Activated T-cell treated with anti-CD3 and anti-CD28 coated beads, Interleukin-2, amount 50 U/mL, for 1 hour (primary cell): ENCODE data around the gene ZBTB20.

Experiments used
- DNase-seq: peaks from one replicate; pipeline ENCODE4 v3.0.0-alpha.2; 2020

The ZBTB20 gene

DNA sequence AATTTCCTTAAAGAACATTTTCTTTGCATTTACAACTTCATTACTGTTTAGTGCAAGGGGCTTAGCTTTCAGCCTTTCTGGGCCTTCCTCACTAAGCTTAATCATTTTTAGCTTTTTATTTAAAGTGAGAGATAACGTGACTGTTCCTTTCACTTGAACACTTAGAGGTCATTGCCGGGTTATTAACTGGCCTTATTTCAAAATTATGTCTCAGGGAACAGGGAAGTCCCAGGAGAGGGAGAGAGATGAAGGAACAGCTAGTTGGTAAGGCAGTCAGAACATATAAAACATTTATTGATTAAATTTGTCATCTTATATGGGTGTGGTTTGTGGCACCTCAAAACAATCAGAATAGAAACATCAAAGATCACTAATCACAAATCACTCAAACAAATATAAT lies 584.5 kb downstream of the ZBTB20 start:
- no peak for DNase-seq

DNA sequence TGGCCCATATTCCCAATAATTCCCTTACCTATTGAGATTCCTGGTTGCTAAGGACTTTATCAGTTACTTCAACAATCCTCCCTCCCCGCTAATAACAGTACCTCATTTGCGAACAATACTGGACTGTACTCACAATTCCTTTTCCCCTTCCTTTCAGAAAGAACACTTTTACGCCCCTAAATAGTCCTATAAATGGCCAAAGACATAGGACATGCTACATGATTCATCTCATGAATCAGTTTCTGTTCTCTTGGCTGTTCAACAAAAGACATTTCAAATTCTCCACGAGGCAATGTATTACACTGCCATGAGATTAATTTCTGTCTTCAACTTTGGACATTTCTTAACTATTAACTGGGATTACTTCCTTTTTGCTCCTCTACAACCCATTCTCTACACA lies 588.8 kb downstream of the ZBTB20 start:
- DNase-seq = no peak

DNA sequence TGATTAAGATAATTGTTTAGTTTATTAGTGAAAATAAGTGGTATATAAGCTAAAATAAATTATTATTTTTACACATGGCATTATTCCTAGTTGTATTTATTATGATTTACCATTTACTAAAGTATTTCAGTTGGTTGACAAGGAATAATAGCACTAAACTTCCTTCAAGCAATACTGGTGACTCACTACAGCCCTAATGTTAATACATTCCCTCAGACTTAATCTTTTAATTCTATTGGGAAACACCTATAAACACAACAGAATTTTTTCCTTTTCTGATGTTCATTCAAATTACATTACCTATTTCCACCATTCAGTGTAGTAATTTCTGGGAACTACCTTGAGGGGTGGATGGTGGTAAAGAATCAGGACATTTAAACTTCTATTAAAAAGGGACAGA lies 589.3 kb downstream of the ZBTB20 start:
- no peak for DNase-seq

DNA sequence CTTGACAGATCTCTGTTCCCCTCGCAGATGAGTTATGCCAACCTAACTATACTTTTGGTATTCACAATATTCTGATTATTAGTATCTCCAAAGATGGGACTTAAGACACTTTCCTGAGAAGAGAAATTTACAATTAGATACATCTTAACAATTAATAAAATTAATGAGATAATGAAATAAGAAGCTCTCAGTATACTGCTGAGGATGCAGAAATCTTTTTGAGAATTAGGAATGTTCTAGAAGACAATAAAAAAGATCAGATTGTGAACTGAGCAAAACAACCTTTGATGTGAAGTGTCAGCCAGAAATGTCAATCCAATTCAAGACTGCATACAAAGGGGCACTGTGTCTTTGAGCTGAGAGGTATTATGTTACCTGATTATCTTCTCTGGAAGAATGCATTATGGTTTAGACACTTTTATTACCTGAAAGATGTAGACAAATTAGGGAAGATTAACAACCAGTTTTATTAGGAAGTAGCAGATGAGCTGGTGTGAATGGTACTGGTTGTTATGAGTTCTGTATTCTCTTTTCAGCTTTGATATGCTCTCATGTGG lies 590.4 kb downstream of the ZBTB20 start:
- DNase-seq = no peak

DNA sequence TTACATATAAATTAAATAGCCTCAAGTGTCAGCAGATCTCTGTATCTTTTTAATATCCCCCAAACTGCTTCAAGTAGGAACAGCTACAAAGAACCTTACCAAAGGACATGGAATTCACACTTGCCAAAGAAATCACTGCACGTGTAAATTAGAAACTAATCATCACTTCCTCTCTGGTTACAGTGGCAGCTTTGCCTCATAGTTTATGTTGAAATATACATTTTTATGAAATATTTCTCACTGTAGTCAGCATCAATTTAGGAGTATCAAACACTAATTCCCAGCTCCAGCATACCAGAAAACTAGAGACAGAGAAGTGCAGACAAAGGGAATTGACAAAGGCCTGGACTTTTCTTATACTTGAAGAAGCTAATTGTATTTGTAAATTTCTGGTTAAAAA lies 592.4 kb downstream of the ZBTB20 start:
- no peak for DNase-seq

DNA sequence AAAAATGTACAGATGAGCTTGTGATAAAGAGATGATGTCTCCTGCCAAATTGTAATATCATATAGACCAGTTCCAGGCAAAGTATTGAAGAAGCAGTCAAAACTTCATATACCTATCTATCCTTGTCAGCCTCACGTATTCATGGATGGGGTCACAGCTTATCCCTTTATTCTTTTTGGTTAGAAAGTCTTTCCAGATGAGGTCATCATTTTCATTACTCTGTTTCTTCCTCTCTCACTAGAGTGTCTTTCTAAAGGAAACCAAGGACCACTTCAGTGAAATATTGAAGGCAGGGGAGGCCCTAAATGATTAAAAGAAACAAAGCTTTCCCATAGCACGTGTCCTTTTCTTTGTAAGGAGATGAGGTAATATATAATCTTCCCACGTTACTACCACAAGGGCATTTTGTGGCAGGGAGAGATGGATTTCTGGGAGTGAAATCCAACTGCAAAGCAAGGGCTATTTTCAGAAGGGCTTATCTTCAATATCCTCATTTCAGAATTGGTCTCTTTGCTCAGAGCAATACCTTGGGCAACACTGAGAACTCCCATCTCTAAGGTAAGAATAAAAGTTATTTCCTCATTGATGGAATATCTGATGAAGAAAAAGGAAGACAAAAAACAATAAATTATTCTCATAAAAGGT lies 593.0 kb downstream of the ZBTB20 start:
- no peak for DNase-seq

DNA sequence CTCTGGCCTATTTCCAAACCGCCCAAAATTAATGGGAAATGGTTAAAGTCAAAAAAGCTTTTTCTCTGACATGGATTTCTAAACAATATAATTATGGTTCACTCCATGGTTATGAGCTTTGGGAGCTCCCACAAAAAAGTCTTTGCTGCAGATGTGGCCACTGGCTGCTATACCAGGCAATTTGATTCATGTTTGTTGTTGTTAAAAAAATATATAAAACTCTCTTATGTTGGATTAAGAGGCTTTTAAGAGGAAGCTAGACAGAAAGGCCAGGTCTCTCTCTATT lies 594.6 kb downstream of the ZBTB20 start:
- DNase-seq = no peak

DNA sequence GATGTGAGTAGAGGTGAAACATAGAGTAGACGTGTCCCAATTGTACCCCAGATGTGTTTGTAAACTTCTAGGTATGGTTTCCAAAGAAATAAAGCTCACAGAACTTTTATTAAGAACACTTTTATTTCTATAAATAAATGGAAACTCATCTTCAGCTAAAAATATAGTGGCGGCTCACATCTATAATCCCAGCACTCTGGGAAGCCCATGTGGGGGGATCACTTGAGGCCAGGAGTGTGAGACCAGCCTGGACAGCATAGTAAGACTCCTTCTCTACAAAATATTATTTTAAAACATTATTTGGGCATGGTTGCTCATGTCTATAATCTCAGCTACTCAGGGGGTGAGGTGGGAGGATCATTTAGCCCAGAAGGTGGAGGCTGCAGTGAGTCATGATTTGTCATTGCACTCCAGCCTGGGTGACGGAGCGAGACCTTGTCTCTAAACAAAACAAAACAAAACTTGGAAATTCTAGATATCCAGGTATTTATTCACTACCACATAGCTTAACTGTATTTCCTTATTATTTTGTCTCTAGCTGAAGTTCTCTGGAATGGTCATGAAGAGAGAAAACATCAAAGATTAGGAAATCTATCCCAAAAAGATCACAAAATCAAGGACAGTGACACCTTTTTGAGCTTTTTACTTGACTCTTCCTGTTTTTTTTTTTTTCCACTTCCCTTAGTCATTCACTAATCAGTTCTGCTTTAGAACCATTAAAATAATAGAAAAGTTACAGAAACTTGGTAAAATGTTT lies 595.1 kb downstream of the ZBTB20 start:
- DNase-seq = no peak

DNA sequence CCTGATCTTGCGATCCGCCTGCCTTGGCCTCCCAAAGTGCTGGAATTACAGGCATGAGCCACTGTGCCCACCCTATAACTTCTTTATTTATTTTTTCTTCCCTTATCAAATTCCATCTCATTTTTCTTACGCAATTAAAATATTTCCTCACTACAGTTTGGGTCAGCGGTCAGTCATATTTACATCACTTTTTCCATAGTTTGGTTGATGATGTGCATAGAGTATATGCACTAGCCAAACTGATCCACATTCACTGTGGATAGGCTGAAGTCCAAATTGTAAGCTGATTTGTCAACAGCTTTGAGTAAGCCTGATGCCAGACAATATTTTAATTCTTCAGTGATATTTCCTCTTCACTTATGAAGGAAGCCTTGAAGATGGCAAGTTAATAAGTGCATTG lies 596.9 kb downstream of the ZBTB20 start:
- no peak for DNase-seq

DNA sequence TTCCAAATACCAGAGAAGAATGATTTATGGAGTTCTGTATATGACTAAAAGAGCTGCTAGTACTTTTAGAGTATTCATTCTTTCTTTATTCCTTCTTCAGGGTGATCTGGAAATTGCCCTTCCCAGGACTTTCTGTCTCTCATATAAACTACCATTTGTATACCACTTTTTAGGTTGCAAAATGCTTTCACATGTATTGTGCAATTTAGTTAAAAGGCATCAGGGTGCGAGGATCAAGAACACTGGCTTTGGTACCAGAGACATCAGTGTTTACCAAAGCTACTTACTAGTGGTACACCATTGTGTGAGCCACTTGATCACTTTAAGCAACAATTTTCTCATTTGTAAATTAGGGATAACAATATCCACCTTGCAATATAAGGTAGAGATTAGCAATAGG lies 601.9 kb downstream of the ZBTB20 start:
- DNase-seq = no peak

DNA sequence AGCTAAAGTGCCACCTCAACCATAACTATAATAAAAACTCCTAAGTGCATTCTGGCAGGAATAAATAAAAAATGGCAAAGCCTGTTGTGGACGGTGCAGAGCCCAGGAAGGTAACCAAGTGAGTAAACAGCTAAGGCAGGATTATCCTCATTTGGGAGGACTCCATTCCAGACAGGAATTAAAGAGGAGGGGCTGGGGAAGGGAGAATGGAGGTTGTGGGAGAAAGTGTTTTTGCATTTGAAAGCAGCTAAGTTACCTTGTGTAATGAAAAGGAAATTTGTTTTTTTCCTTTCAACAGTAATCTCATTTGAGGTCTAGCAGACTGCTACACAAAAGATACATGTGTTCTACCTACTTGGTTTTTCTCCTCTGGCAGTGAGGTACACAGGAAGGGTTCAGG lies 604.7 kb downstream of the ZBTB20 start:
- DNase-seq = no peak

DNA sequence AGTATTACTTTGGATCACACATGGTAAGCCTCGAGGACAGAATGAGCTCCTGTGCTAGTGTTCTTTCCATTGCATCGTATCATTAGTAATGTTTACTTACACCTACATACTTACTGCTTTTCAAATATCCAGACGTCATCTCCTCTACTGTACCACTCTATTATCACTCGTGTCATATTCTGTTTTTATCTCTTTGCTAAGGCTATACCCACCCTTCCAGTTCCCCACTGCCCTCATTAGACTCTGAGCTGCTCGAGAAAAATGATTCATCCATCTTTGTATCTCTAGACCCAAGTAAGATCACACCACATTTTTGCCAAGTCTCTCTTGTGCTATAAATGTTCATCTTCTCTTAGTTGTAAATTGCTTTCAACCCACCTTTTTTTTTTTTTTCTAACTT lies 607.6 kb downstream of the ZBTB20 start:
- no peak for DNase-seq

DNA sequence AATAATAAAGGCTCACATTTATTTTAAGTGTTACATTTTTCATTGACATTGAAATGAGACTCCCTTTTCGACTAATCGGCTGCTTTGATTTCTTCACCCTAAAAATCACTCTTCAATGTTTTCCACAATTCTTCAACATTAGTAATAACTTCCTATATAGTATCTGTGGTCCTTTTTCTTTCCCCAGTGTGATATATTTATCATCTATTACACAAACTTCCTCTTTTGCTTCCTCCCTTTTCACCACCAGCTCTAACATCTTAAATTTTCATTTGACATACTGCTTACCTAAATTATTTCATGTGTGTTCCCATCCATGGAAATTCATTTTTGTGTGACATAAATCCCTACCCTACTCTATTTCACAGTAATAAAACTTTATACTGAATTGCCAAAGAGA lies 608.9 kb downstream of the ZBTB20 start:
- DNase-seq = no peak

DNA sequence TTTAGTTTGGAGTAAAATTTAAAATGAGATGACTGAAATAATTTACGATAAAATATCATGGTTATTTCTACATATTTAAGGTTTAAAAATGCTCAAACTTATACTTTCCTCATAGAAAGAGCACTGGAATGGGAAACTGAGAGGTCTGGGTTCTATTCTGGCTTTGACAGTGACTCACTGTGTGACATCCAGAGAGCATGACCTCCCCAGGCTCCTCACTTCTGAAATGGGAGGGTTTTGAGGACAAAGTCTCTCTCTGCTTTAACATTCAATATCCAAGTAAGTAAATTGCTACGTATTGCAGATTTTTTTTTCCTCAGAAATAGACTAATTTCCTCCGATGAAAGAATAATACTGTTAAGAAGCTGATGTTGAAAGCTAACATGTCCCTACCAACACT lies 618.6 kb downstream of the ZBTB20 start:
- DNase-seq = no peak

DNA sequence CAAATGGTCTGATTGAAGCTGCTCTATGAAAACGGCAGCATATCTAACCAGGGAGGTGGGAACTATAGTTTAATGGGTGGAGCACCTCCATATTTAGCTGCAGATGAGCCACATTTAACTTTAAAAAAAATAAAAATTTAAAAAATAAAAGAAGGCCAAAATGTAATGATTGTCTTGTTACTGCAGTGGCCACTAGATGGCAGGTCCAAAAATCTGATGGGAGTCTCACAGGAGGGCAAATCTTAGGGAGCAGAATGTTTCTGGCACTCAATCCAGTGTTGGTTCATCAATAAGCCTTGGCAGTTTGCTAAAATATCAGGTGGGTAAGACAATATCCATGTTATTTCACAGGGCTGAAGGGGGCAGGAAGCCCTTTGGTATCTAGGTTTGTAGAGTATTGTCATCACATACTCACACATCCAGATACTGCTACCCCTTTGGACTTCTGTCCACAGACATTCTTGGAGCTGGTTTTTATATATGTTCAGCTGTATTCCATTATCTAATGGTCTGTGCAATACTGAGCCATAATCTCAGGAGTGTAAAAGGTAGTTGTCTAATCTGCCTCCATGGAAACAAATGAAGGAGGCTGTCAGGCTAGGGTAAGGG lies 619.9 kb downstream of the ZBTB20 start:
- no peak for DNase-seq

DNA sequence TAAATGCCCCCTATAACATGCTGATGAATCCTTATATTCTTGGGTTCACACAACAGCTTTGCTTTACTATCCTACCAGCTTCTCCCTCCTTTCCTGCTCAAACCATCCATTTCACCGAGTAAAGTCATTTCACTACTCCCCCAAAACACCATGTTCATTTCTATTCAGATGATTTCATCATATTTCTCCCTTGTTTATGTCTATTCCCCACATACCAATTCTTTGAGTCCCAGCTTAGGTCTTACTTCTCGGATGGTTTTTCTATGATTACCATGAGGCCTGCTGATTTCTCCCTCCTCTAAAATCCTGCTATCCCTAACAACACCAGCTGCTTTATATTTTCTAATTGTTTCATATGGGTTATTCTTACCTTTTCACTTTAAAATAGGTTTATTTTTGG lies 621.8 kb downstream of the ZBTB20 start:
- DNase-seq = no peak

DNA sequence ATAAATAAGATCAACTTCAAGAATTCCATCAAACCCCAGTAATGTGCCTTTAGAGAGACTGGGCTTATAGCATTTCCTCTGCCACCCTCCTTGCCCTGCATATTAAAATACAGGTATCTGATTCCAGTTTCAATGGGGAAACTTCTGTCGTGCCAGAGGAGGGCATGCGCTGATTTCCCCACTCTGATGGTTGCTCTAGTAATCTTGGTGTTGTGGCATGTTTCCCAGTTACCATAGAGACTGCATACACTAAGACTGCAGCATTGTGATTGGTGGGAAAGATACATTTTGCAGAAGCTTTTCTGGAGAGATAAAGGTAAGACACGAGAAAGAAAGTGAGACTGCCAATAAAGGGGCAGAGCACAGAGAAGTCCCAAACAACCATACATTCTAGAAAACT lies 627.7 kb downstream of the ZBTB20 start:
- DNase-seq = no peak

DNA sequence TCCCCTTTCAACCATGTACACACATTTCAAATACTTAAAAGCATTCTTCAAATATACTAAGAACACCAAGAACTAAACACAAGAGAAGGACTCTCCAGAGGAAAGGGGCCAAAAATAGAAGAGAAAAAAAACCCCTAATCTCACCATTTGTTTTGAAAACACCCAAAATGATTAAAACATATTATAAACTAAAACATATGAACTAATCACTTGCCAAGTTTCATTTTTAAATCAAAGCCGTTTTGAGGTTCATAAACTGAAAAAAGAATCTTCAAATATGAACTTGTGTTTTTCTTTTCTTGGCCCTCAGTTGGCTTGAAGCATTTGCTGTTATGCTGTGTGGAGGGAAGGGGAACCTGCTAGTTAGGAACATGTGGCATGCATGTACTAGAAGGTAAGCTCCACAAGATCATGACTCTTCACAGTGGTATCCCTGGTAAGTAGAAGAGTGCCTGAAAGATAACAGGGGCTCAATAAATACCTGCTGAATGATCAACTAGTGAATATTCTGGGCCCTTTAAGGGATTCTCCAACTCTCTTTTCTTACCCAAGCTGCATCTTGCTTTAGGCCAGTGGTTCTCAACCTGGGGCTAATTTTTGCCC lies 628.8 kb downstream of the ZBTB20 start:
- no peak for DNase-seq

DNA sequence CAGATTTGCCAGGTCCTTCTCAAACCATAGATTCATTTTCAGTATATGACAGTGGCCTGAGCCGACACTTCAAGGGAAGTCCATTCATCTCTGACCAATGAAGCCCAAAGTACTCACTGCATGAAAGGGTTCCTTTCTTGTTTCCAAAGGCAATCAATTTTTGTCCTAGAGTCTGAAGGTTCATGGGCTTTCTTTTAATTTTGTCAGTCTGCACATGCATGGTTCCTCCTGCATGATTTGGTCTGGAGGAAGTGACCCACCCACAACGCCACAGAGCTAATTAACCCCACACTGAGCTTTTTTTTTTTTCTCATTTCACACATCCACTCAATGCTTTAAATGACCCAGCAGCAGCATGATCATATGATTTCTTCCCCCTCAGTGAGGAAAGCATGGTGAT lies 636.9 kb downstream of the ZBTB20 start:
- DNase-seq = no peak

DNA sequence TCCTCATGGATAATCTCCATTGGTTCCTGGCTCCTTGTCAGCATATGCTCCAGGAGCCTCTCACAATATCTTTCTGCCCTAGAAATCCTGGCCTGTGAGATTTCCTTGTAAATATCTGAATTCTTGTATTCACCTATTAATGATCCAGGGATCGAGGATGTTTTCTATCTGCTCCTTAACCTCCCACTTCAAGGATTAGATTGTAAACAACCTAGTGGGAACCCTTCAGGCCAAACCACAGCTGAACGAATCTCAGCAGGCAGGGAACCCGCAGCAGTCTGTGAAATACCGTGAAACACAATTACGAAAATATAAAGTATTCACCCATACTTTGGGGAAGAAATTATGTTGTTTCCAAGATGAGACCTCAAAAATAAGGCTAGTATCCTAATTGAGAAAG lies 637.3 kb downstream of the ZBTB20 start:
- no peak for DNase-seq

DNA sequence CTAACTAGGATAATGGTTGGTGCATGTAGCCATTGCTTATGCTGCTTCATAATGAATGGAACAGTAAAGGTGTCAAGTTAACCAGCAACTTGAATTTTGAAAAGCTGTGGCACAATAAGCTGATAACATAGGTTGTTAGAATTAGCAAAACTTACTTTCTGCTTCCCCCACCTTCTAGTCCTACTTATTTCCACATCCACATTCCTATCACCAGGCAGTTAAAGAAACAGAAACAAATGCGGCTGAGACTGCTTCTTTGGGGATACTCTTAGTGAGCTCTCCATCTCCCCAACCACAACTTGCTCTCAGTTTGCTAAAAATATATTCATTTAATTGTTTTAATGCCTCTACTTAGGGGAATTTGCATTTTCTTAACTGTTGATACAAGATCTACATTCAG lies 638.1 kb downstream of the ZBTB20 start:
- DNase-seq = no peak

DNA sequence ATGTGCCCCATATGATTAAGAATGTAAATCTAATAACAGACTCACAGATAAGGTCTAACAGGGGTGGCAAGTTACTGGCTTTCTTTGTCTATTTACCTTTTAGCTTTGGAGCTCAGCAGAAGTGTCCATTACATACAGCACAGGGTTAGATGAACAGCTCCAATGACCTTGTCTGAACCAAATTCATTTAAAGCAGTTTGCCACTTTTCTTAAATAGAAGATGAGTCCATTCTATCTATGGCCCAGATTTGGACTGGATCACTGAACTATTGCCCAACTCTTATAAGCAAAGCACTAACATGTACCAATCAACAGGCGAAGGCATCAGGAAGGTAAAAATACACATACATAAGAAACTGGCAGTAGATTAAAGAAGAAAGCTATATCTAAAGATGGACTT lies 638.9 kb downstream of the ZBTB20 start:
- DNase-seq = no peak

DNA sequence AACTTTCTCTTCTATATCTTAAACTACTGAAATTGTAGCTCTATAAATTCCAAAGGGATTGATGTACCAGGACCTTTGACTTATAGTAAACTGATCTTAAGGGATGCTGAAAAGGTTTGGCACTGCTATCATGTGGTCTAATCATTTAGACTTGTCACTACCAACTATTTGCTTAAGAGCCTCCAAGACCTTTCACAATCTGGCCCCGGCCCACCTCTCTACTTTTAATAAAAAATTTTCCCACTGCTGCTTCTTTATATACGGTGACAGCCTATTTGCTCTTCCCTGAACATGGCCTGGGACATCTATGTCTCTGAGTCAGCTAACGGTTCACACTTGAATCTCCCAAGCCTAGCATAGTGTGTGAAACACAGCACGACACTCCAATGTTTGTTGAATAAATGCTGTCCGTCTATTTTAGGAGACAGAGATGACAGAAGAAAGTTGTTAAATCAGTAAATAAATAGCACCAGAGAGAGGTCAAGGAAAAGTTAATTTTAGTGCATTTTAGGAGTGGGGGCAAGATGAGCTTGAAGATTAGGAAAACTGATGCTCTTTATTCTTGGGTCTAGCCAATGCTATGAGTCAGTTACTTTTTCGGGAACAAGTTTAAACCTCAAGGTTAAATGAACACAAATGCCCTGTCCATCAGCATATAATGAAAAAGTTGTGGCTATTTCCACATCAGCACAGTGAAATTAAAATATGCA lies 640.3 kb downstream of the ZBTB20 start:
- no peak for DNase-seq
